COLO829 (cell line): Measurements from ENCODE around the gene SLC4A2.

Experiments
- DNase-seq: peaks from one replicate; pipeline ENCODE4 v3.0.0; 2012; ENCODE audit warnings: low spot score

Gene SLC4A2

GRCh38 chr7:151117565-151117964 is 58.2 kb downstream of the SLC4A2 start:
- no peak for DNase-seq

GRCh38 chr7:151118108-151119054 is 59.0 kb downstream of the SLC4A2 start:
- no peak for DNase-seq

- no peak for DNase-seq
Observed at GRCh38 chr7:151119055-151119415, 59.6 kb downstream of the SLC4A2 start.

- no peak for DNase-seq
Observed at GRCh38 chr7:151119902-151120301, 60.5 kb downstream of the SLC4A2 start.

- DNase-seq, result no peak
Observed at GRCh38 chr7:151120896-151121295, 61.5 kb downstream of the SLC4A2 start.

GRCh38 chr7:151121380-151122170 is 62.2 kb downstream of the SLC4A2 start:
- DNase-seq, result no peak

- no peak for DNase-seq
Observed at GRCh38 chr7:151122276-151122675, 62.9 kb downstream of the SLC4A2 start.

GRCh38 chr7:151122796-151123157 is 63.4 kb downstream of the SLC4A2 start:
- DNase-seq, result no peak

GRCh38 chr7:151123158-151123821 is 63.9 kb downstream of the SLC4A2 start:
- no peak for DNase-seq

- DNase-seq, result peak; percentile 81
Observed at GRCh38 chr7:151123822-151124464, 64.6 kb downstream of the SLC4A2 start.

GRCh38 chr7:151124481-151124880 is 65.1 kb downstream of the SLC4A2 start:
- no peak for DNase-seq

GRCh38 chr7:151124899-151125399 is 65.6 kb downstream of the SLC4A2 start:
- no peak for DNase-seq

GRCh38 chr7:151125470-151125845 is 66.1 kb downstream of the SLC4A2 start:
- no peak for DNase-seq

- DNase-seq, result no peak
Observed at GRCh38 chr7:151125846-151126481, 66.6 kb downstream of the SLC4A2 start.
